NT2/D1 (cell line): Measurements from ENCODE around the gene ARID2.

Experiments
- SUZ12 ChIP-seq: IDR thresholded peaks from 2 replicates; pipeline ENCODE4 v1.6.1; 2011; ENCODE audit not compliant: insufficient read length, insufficient read depth; ENCODE audit errors: extremely low read depth
- YY1 ChIP-seq: IDR thresholded peaks from 2 replicates; pipeline ENCODE4 v1.6.1; 2011; ENCODE audit not compliant: insufficient read length, insufficient read depth
- ZNF274 ChIP-seq: IDR thresholded peaks from 2 replicates; pipeline ENCODE4 v1.6.1; 2011; ENCODE audit warnings: mild to moderate bottlenecking, low read depth, low read length

DNA sequence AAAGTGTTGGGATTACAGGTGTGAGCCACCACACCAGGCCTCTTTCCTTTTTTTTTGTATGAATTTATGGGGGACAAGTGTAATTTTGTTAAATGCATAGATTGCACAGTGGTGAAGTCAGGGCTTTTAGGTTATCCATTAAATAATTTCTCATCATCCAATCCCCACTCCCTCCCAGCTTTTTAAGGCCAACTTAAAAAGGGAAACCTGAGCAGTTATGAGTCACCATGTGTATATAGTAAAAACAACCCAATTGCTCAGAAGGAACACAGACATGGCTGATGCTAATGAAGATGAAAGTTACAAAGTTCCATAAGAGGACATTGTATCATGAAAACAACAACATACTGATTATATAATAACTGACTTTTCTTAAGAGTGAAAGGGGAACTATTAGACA lies 25.6 kb upstream of the ARID2 start:
- no peak for TF ChIP-seq SUZ12
- TF ChIP-seq ZNF274, result no peak
- no peak for TF ChIP-seq YY1
